Fibroblast of villous mesenchyme (primary cell): Measurements from ENCODE around the gene MVB12B. TPM values are rescaled to one million over a fixed set of nuclear protein-coding genes. Genes with fewer than 3 reads are reported as not detected.
A peak's percentile ranks its signal among the peaks of the same experiment; 100 is the strongest.

ENCODE experiments used
- DNase-seq: peaks from one replicate; pipeline ENCODE4 v3.0.0-alpha.2; 2010; ENCODE audit warnings: low read depth
- H3K4me3 ChIP-seq: 2 replicates; pipeline ENCODE4 v1.5.1; 2011; ENCODE audit warnings: low read depth, mild to moderate bottlenecking, low read length
- CTCF ChIP-seq: IDR thresholded peaks from 2 replicates; pipeline ENCODE4 v1.5.1; 2012; ENCODE audit warnings: low read depth, mild to moderate bottlenecking, low read length; ENCODE audit not compliant: insufficient read depth
- total RNA-seq: library from RNA; depleted of rRNA; stranded (reverse); fragments of >200 nt; gene quantifications from 2 replicates; pipeline ENCODE4 v1.2.3, GENCODE V29; 2012

Gene MVB12B
- total RNA-seq, 1 donor = 3.5 TPM

DNA sequence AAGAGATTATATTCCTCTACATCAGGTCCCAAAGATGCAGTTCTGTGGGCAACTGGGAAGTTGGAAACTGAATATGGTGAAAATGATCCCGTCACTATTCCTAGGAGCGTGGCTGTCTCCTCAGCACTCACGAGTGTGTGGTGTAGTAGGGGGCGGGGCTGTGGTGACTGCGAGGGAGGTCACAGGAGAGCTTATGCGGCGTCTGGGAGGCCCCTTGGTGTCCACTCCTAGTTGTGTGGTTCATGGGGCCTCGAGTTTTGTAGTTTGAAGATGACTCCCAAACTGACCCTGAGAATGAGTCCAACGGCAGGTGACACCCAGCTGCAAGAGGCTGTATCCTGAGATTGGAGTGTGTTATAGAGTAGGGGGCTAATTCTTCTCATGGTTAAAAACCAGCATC, 68.2 kb downstream of the MVB12B start:
- TF ChIP-seq CTCF = no peak
- DNase-seq = no peak
- no peak overlapping the region for H3K4me3 ChIP-seq

DNA sequence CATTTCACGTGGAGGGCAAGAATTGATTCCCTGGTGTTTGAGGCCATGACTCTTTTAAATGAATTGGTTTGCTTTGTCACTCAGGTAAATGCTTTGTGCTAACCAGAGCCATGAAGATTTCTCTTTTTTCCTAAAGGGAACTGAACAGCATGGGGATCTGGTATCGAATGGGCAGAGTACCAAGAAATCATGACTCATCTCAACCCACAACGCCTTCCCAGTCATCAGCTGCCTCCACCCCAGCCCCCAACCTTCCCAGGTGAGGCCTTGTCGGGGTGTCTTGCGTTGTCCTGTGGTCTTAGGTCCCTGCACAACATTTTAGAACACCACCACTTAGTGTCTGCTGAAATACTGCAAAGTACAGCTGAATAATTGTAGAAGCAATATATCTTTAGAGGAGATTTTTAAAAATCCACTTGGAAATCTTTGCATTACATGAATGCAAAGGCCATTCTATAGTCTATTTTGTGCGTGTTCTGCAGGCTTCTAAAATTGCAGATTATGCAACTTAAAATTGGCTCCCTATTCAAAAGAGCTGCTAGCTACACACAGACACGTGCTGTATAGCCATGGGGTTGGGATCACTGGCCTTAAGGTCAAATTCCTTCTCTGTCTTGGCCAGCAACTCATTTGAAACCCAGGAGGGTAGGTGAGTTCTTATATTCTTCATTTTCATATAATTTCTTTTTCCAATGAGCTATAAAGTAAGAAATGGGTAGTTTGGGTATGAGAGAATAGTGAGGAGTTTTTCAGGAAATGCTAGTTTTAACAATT, 69.0 kb downstream of the MVB12B start:
- peak; percentile 36 for DNase-seq
- no peak overlapping the region for H3K4me3 ChIP-seq
- no peak for TF ChIP-seq CTCF

DNA sequence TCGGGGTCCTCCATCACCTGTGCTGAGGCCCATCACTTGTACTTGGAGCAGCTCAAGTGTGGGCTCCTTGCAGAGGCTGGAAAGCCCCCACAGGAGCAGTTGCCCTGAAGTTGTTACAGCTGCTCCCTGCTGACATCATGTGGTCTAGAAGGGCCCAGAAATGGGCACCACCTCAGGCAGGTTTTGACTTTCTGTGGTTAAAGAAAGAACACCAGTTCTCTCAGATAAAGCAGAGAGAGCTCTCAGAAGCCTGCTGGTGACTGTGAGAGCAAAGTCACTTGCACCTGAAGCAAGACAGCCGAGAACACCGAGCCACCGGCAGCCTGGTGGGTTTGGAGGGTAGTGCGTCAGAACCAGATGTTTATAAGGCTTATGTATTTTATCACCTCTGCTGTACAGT, 70.4 kb downstream of the MVB12B start:
- no peak for TF ChIP-seq CTCF
- H3K4me3 ChIP-seq = no peak overlapping the region
- no peak for DNase-seq

GRCh38 chr9:126398403-126399058, 71.9 kb downstream of the MVB12B start:
- no peak overlapping the region for H3K4me3 ChIP-seq
- DNase-seq = peak; percentile 45
- peak; percentile 97 for TF ChIP-seq CTCF

GRCh38 chr9:126399251-126399650, 72.6 kb downstream of the MVB12B start:
- TF ChIP-seq CTCF = no peak
- H3K4me3 ChIP-seq = no peak overlapping the region
- no peak for DNase-seq

- DNase-seq = no peak
- H3K4me3 ChIP-seq = no peak overlapping the region
- no peak for TF ChIP-seq CTCF
Observed at GRCh38 chr9:126399789-126400188, 73.2 kb downstream of the MVB12B start.
